ENCODE measurements around the gene KLC1. TPM values are rescaled to one million over a fixed set of nuclear protein-coding genes. Genes with fewer than 3 reads are reported as not detected.

KLC1 gene
- total RNA-seq, 1 donor from 2014 or later: 171 TPM

GRCh38 chr14:103633391-103633790 is 4.4 kb downstream of the KLC1 start:
- intact Hi-C loops (cut with DNase I): no loop called here
- TF ChIP-seq CTCF (IDR thresholded peaks at IDR 0.05): no peak
- Histone ChIP-seq H3K27ac (no peak overlapping the region), H3K4me1 (peaks cover 68% of the 10 kb centered on the region), H3K36me3 (peaks cover 12% of the 10 kb centered on the region), H3K4me3 (no peak overlapping the region), H3K27me3 (ENCODE audit: low read depth) (no peaks in the 10 kb centered on the region), H3K9me3 (no peaks in the 10 kb centered on the region)
- ATAC-seq: no peak
- no peak for DNase-seq

- intact Hi-C loops (cut with DNase I): no loop called here
- Histone ChIP-seq H3K27ac (no peak overlapping the region), H3K36me3 (peaks cover 12% of the 10 kb centered on the region), H3K4me3 (no peak overlapping the region), H3K4me1 (peaks cover 75% of the 10 kb centered on the region), H3K9me3 (no peaks in the 10 kb centered on the region), H3K27me3 (ENCODE audit: low read depth) (no peaks in the 10 kb centered on the region)
- TF ChIP-seq CTCF (IDR thresholded peaks at IDR 0.05): no peak
- DNase-seq (no peak), ATAC-seq (no peak)
These were observed 5.1 kb downstream of the KLC1 start for GRCh38 chr14:103634156-103634555.

- no peaks in the 10 kb centered on the region for H3K9me3 ChIP-seq
- TF ChIP-seq CTCF (IDR thresholded peaks at IDR 0.05): no peak
- intact Hi-C loops (cut with DNase I): no loop called here
- no peak for DNase-seq
- no peaks in the 10 kb centered on the region for H3K27me3 ChIP-seq (ENCODE audit: low read depth)
- H3K27ac ChIP-seq: no peak overlapping the region
- H3K36me3 ChIP-seq: peaks cover 10% of the 10 kb centered on the region
- peak; percentile 37 to 39 for ATAC-seq
- peaks cover 58% of the 10 kb centered on the region for H3K4me1 ChIP-seq
- H3K4me3 ChIP-seq: no peak overlapping the region
These were observed 9.6 kb downstream of the KLC1 start for GRCh38 chr14:103638594-103638993.

- H3K9me3 ChIP-seq: no peaks in the 10 kb centered on the region
- no peak overlapping the region for H3K27ac ChIP-seq
- no peak for DNase-seq
- intact Hi-C loops (cut with DNase I): no loop called here
- no peak for ATAC-seq
- no peak overlapping the region for H3K4me3 ChIP-seq
- peaks cover 58% of the 10 kb centered on the region for H3K4me1 ChIP-seq
- peaks cover 5% of the 10 kb centered on the region for H3K36me3 ChIP-seq
- H3K27me3 ChIP-seq (ENCODE audit: low read depth): no peaks in the 10 kb centered on the region
- TF ChIP-seq CTCF (IDR thresholded peaks at IDR 0.05): no peak
These were observed 12.2 kb downstream of the KLC1 start for GRCh38 chr14:103641161-103641560.

- intact Hi-C loops (cut with DNase I): no loop called here
- H3K27me3 ChIP-seq (ENCODE audit: low read depth): no peaks in the 10 kb centered on the region
- ATAC-seq (peak in 1 of 2 donors; percentile 60), DNase-seq (no peak)
- no peaks in the 10 kb centered on the region for H3K9me3 ChIP-seq
- no peak overlapping the region for H3K4me3 ChIP-seq
- no peak for TF ChIP-seq CTCF (IDR thresholded peaks at IDR 0.05)
- peaks cover 42% of the 10 kb centered on the region for H3K4me1 ChIP-seq
- H3K27ac ChIP-seq: no peak overlapping the region
- H3K36me3 ChIP-seq: peaks cover 16% of the 10 kb centered on the region
These were observed 17.2 kb downstream of the KLC1 start for GRCh38 chr14:103646189-103646588.

- Histone ChIP-seq H3K27ac (no peak overlapping the region), H3K4me1 (peaks cover 58% of the 10 kb centered on the region), H3K4me3 (no peak overlapping the region), H3K36me3 (peaks cover 17% of the 10 kb centered on the region), H3K9me3 (no peaks in the 10 kb centered on the region), H3K27me3 (ENCODE audit: low read depth) (no peaks in the 10 kb centered on the region)
- intact Hi-C loops (cut with DNase I): no loop called here
- DNase-seq: no peak
- ATAC-seq: no peak
- TF ChIP-seq CTCF (IDR thresholded peaks at IDR 0.05): no peak
These were observed 20.0 kb downstream of the KLC1 start for GRCh38 chr14:103649001-103649400.

Measured in lower lobe of right lung (tissue), 2 donors.